GM12872 (cell line): ENCODE results near the gene POLR2L.

Experiments
- CTCF ChIP-seq: IDR thresholded peaks from 3 replicates; pipeline ENCODE4 v1.5.1; 2011; ENCODE audit warnings: low read depth, mild to moderate bottlenecking, low read length, moderate library complexity; ENCODE audit not compliant: insufficient read depth

POLR2L gene

DNA sequence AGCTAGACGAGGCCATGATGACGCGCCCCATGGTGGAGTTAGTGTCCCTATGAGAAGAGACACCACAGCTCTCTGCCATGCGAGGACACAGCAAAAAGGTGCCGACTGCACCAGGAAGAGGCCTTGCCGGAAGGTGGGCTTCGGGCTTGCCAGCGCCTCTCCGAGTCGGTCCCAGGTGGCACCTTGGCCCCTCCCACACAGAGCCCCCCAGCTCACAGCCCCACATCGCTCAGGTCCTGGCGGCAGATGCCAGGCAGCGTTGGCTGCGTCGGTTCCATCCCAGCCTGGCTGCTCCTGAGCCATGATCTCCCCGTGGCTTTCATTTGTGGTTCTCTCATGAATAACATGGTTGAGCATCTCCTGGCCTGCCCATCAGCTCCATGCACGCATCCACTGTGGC is 44.2 kb upstream of the POLR2L start:
- TF ChIP-seq CTCF: no peak

- TF ChIP-seq CTCF: no peak
These were observed 42.3 kb upstream of the POLR2L start for GRCh38 chr11:884578-885070.

DNA sequence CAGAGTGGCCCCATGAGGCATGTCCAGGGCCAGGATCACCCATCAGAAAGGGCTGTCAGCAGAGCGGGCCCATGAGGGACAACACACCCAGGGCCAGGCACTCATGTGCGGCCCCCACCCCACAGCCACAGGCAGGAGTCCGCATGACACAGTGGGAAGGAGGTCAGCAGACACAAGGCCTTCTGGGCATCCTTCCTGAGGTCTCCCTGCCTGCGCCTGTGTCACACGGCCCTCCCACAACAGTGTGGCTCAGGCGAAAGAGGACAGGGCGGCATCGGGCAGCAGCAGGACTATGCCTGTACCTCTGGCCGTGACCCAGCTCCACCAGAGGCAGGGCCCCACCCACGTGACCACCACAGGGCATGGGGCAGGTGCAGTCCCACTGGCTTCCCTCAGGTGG is 41.2 kb upstream of the POLR2L start:
- no peak for TF ChIP-seq CTCF

- TF ChIP-seq CTCF: no peak
These were observed 40.3 kb upstream of the POLR2L start for GRCh38 chr11:882596-882995.

- no peak for TF ChIP-seq CTCF
These were observed 38.1 kb upstream of the POLR2L start for GRCh38 chr11:880447-880846.

- no peak for TF ChIP-seq CTCF
These were observed 35.2 kb upstream of the POLR2L start for GRCh38 chr11:877565-877964.

DNA sequence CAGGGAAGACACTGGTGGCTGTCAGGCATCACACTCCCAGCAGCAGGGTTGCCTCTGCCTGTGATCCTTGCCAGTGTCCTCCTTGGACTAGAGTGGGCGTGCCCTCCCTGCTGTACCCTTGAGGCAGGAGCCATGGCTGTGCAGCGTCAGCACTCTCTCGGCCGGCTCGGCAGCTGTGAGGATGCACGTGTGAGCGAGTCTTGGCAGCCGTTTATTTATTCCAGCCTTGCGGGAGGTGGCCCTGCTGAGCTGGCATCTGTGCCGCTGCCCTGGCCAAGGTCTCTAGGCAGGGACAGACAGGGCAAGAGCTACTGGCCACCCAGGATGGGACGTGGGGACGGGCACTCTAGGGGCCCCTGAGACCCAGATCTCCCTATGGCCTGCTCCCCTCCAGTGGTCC is 34.2 kb upstream of the POLR2L start:
- TF ChIP-seq CTCF: no peak

DNA sequence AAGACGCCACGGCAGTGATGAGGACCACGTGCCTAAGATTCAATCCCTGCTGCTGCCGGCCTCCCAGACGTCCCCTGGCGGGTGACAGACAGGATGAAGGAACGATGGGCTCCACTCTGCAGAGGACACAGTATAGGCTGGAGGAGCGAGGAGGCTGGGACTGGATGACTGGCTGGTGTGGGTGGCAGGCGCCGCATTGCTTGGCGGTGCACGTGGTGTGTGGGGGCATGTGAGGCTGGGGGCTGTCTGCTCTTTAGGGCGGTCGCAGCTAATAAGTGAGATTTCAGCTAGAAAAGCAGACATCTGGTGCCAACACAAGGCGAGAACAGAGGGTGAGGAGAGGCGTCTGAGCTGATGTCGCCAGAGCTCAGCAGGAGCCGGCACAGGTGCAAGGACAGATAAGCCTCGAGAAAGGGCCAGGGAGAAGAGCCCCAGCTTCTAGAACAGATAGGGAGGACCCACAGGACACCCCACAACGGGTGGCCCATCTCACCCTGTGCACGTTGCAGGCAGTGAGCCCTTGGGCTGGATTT is 33.5 kb upstream of the POLR2L start:
- no peak for TF ChIP-seq CTCF
